GM12891 (cell line): ENCODE data around the gene GNAQ.

Experiments
- PAX5 ChIP-seq: IDR thresholded peaks from 2 replicates; pipeline ENCODE4 v1.6.1; 2011; ENCODE audit warnings: low read length, moderate library complexity, mild to moderate bottlenecking; ENCODE audit not compliant: insufficient read depth, severe bottlenecking
- POLR2A ChIP-seq: IDR thresholded peaks from 2 replicates; pipeline ENCODE4 v1.6.1; 2011; ENCODE audit warnings: low read depth, low read length, control low read depth
- POLR2AphosphoS5 ChIP-seq: IDR thresholded peaks from 2 replicates; pipeline ENCODE4 v1.6.1; 2011; ENCODE audit warnings: low read depth, low read length, control low read depth
- POU2F2 ChIP-seq: IDR thresholded peaks from 2 replicates; pipeline ENCODE4 v1.6.1; 2011; ENCODE audit warnings: low read depth, mild to moderate bottlenecking, control low read depth, low read length, moderate library complexity
- SPI1 ChIP-seq: IDR thresholded peaks from 2 replicates; pipeline ENCODE4 v1.6.1; 2011; ENCODE audit warnings: low read depth, low read length, control low read depth
- TAF1 ChIP-seq: IDR thresholded peaks from 2 replicates; pipeline ENCODE4 v1.6.1; 2011; ENCODE audit warnings: low read depth, low read length, control low read depth

- TF ChIP-seq TAF1 (no peak), POLR2A (no peak), POLR2AphosphoS5 (no peak), SPI1 (no peak), POU2F2 (no peak), PAX5 (no peak)
Measured at GRCh38 chr9:78001946-78002731, 29.5 kb downstream of the GNAQ start.
